PC-9 (cell line): Measurements from ENCODE around the gene PLSCR2.

Source experiments
- CTCF ChIP-seq: fragments of 200-600 bp; sonication (generic); conservative IDR thresholded peaks from 2 replicates; pipeline ENCODE4 v1.6.1; 2017; ENCODE audit warnings: mixed run types, antibody characterized with exemption, mild to moderate bottlenecking, moderate library complexity
- EZH2 ChIP-seq: fragments of 200-600 bp; sonication (generic); IDR thresholded peaks from 2 replicates; pipeline ENCODE4 v1.8.0; 2017; ENCODE audit warnings: antibody characterized with exemption, low read depth

DNA sequence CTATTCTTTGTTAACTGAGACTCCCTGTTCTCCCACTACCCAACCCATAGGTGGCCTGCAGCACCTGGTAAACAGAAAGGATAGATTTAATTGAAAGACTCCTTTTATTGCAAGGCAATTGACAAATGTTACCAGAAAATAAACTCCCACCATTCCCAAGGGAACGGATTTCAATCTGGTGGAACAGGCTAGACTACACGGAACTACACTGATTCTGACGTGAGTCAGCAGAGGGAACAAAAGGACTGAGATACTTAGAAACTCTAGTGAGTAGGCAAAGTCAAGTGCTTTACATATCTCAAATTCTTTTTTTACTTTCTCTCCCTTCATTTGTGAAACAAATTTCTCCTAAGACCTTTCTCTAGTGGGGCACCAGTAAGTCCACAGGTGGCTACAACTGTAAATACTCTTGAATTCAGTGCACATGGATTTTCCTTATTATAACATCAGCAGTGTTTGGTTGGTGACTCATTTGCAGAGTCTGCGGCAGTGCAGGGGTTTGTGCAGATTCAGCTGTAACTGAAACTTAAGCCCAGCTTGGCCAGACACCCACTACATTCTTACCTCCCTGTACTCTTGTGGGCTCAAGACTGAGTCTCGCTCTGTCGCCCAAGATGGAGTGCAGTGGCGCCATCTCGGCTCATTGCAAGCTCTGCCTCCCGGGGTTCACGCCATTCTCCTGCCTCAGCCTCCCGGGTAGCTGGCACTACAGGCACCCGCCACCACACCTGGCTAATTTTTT lies 34.3 kb upstream of the PLSCR2 start:
- TF ChIP-seq CTCF (peak; percentile 43; the same call in 1 of the 2 replicates), EZH2 (no peak)
